Stromal cell of bone marrow (primary cell): Measurements from ENCODE around the gene DPAGT1.
"Not testable (repeated sequence)": the region's sequence is repeated elsewhere in the genome, so short reads cannot be mapped to it uniquely, and the experiment has no call there.

Experiments used
- DNase-seq: peaks from one replicate; pipeline ENCODE4 v3.0.0-alpha.2; 2012; ENCODE audit warnings: low read depth

DPAGT1 gene

GRCh38 chr11:119115484-119116234 is 14.0 kb upstream of the DPAGT1 start:
- no peak for DNase-seq

GRCh38 chr11:119114351-119114750 is 12.7 kb upstream of the DPAGT1 start:
- DNase-seq, result no peak

- DNase-seq, result no peak
Observed at GRCh38 chr11:119113716-119114115, 12.1 kb upstream of the DPAGT1 start.

- DNase-seq, result no peak
Observed at GRCh38 chr11:119112314-119113020, 10.8 kb upstream of the DPAGT1 start.

- no peak for DNase-seq
Observed at GRCh38 chr11:119111361-119111925, 9.8 kb upstream of the DPAGT1 start.

- no peak for DNase-seq
Observed at GRCh38 chr11:119110439-119110838, 8.8 kb upstream of the DPAGT1 start.

GRCh38 chr11:119109843-119110242 is 8.2 kb upstream of the DPAGT1 start:
- DNase-seq, result no peak

- no peak for DNase-seq
Observed at GRCh38 chr11:119108857-119109221, 7.2 kb upstream of the DPAGT1 start.

- DNase-seq, result no peak
Observed at GRCh38 chr11:119108146-119108856, 6.6 kb upstream of the DPAGT1 start.

- DNase-seq, result no peak
Observed at GRCh38 chr11:119107538-119108145, 6.0 kb upstream of the DPAGT1 start.

- peak; percentile 84 for DNase-seq
Observed at GRCh38 chr11:119106564-119107537, 5.2 kb upstream of the DPAGT1 start, which contains the start of gene C2CD2L. C2CD2L (plus strand) TSS chr11:119107344; CDS start chr11:119107742, 398 bp downstream.

GRCh38 chr11:119103793-119104192 is 2.1 kb upstream of the DPAGT1 start:
- DNase-seq, result no peak

- DNase-seq, result not testable (repeated sequence)
Observed at GRCh38 chr11:119103161-119103664, 1.6 kb upstream of the DPAGT1 start.

GRCh38 chr11:119100994-119101758 is 477 bp downstream of the DPAGT1 start:
- DNase-seq, result no peak

- peak; percentile 26 for DNase-seq
Observed at GRCh38 chr11:119100246-119100970, 1.2 kb downstream of the DPAGT1 start.

GRCh38 chr11:119099711-119100110 is 1.9 kb downstream of the DPAGT1 start:
- DNase-seq, result no peak

GRCh38 chr11:119095066-119095880 is 6.4 kb downstream of the DPAGT1 start:
- DNase-seq, result peak; percentile 99

GRCh38 chr11:119094816-119095065 is 6.9 kb downstream of the DPAGT1 start:
- DNase-seq, result peak; percentile 59
